ENCODE data around the gene C2orf72. TPM values are rescaled to one million over a fixed set of nuclear protein-coding genes. Genes with fewer than 3 reads are reported as not detected.

The C2orf72 gene
- total RNA-seq (2021), result 0.13 TPM in 1 of 2 replicates, not detected in the other
- Bru-seq, nascent RNA, result percentile 9 among the genes with signal in this experiment
- not detected for BruChase-seq, experiment 1, labeled RNA remaining after a 2-hour chase
- BruChase-seq, experiment 2, labeled RNA remaining after a 6-hour chase, result not detected
- long read RNA-seq, result 0 reads

DNA sequence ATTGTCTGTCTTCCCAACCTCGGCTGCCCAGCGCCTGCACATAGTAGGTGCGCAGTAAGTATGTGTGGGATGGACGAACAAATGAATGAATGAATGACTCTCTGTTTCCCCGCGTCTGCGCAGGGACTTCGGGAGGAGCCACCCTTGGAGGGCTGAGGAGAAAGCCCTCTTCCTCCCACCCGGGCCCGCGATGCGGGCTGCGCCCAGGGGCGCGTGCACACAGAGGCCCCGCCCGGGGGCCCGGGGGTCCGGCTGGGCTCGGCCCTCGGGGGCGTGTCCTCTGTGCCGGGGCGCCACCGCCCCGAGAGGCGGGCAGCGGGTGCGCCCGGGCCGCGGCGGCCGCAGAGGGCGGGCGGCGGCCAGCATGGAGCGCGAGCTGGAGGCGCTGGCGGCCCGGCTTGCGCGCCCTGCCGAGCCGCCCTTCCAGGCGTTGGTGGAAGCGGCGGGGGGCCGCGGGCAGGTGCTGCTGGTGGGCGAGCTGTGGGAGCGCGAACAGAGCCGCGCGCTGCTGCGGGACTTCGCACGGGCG, at the start of gene C2orf72:
Gene C2orf72, plus strand, starts transcription at position 322 of the 529 bp plus-strand sequence. Its CDS starts 43 bp downstream, at position 365.
- no peaks in the 10 kb centered on the region for H3K4me1 ChIP-seq (replicated peaks; ENCODE audit: insufficient read depth)
- H2AFZ ChIP-seq, result no peak within 1 kb of the TSS
- H3K4me2 ChIP-seq, result no peak within 1 kb of the TSS
- no TSS peak for BruUV-seq (replicated peaks)
- DNase-seq, result no peak
- H3K27me3 ChIP-seq (ENCODE audit: insufficient read depth, low read depth), result peaks cover 18% of the 10 kb centered on the region; the same call in 1 of the 2 replicates
- TF ChIP-seq, protein P1, sequence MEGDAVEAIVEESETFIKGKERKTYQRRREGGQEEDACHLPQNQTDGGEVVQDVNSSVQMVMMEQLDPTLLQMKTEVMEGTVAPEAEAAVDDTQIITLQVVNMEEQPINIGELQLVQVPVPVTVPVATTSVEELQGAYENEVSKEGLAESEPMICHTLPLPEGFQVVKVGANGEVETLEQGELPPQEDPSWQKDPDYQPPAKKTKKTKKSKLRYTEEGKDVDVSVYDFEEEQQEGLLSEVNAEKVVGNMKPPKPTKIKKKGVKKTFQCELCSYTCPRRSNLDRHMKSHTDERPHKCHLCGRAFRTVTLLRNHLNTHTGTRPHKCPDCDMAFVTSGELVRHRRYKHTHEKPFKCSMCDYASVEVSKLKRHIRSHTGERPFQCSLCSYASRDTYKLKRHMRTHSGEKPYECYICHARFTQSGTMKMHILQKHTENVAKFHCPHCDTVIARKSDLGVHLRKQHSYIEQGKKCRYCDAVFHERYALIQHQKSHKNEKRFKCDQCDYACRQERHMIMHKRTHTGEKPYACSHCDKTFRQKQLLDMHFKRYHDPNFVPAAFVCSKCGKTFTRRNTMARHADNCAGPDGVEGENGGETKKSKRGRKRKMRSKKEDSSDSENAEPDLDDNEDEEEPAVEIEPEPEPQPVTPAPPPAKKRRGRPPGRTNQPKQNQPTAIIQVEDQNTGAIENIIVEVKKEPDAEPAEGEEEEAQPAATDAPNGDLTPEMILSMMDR (conservative IDR thresholded peaks at IDR 0.05), result no peak
- no peak for TF ChIP-seq EZH2 (IDR thresholded peaks at IDR 0.05; ENCODE audit: low read depth)
- no peaks in the 10 kb centered on the region for H3K36me3 ChIP-seq (ENCODE audit: low read depth)
- H3K4me3 ChIP-seq, result no peak within 1 kb of the TSS
- H3K27ac ChIP-seq, result no peak within 1 kb of the TSS
- H3K9me2 ChIP-seq (ENCODE audit: insufficient read depth), result no peaks in the 10 kb centered on the region
- ChIA-PET CTCF (no interaction called here), POLR2A (ENCODE audit: unreplicated experiment) (no interaction called here)
- H3F3A ChIP-seq (ENCODE audit: insufficient read depth, low read depth), result no peaks in the 10 kb centered on the region
- intact Hi-C loops (cut with micrococcal nuclease; ENCODE audit: unreplicated experiment), result no loop called here
- no peaks in the 10 kb centered on the region for H3K9me3 ChIP-seq (ENCODE audit: insufficient read depth, low read depth)
- no peaks in the 10 kb centered on the region for H4K20me1 ChIP-seq (ENCODE audit: insufficient read depth)
- no peaks in the 10 kb centered on the region for H3K79me2 ChIP-seq (ENCODE audit: low read depth)

DNA sequence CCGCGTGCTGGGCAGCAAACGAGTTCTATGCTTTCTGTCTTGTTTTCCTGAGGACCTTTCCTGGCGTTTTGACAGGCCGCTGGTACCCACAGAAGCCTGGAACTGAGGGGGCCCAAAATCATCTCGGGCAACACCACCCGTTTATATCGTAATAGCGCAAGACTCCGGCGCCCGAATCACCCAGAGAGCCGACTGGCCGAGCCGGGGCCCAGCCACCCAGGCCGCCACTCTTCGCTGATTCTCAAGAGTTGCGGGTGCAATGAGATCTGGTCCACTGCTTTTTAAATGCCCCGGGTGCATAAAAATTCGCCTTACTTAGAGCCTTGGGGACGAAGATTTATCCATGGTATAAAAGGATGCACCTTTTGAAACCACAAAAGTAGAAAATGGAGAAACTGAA, 47.6 kb upstream of the C2orf72 start:
- Histone ChIP-seq H4K20me1 (ENCODE audit: insufficient read depth) (no peaks in the 10 kb centered on the region), H3K79me2 (ENCODE audit: low read depth) (no peaks in the 10 kb centered on the region), H3K36me3 (ENCODE audit: low read depth) (no peaks in the 10 kb centered on the region), H3K9me2 (ENCODE audit: insufficient read depth) (no peaks in the 10 kb centered on the region), H3K9me3 (ENCODE audit: insufficient read depth, low read depth) (no peaks in the 10 kb centered on the region), H2AFZ (no peak overlapping the region), H3K27me3 (ENCODE audit: insufficient read depth, low read depth) (peaks cover 17% of the 10 kb centered on the region), H3K27ac (no peak overlapping the region), H3K4me2 (no peak overlapping the region), H3K4me3 (no peak overlapping the region), H3F3A (ENCODE audit: insufficient read depth, low read depth) (no peaks in the 10 kb centered on the region), H3K4me1 (replicated peaks; ENCODE audit: insufficient read depth) (peaks cover 3% of the 10 kb centered on the region; the same call in 1 of the 2 replicates)
- TF ChIP-seq, protein P1 (conservative IDR thresholded peaks at IDR 0.05), result no peak
- TF ChIP-seq EZH2 (IDR thresholded peaks at IDR 0.05; ENCODE audit: low read depth), result no peak
- no TSS peak for BruUV-seq (replicated peaks)
- DNase-seq, result no peak
- intact Hi-C loops (cut with micrococcal nuclease; ENCODE audit: unreplicated experiment), result loop anchor here (10.0 kb wide), 1 partner anchor 425 kb away; no protein-coding TSS in a partner anchor
- ChIA-PET POLR2A (ENCODE audit: unreplicated experiment) (no interaction called here), CTCF (no interaction called here)

DNA sequence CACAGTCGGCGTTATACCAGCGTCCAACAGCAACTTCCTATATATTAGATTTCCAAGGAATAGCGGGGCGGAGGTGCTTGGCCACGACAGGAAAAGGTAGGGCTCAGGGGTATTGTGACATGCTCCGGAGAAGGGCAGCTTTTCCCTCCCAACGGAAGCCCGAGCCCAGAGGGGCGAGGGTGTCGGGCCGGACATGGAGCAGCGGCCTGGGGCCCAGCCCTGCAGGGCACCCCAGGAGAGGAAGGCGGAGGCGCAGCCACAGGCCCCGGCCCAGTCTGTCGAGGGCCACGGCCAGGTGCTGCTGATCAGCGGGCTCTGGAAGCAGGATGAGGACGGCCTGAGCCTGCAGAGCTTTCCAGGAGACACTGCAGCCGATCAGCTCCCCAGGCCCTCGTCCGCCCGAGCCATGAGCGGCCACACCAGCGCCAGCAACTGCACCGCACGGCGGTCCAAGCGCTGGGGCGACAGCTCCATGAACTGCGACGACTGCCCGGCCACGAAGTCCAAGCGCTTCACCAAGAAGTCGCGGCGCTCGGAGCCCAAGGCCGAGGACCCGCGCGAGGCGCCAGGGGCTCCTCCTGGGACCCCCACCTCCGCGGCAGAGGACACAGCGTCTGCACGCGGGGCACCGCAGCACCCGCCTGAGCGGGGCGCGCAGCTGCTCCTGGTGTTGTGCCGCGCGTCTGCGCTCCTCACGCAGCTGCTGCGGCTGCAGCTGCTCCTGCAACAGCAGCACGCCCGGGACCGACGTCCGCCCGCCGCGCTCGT, 47.0 kb upstream of the C2orf72 start:
- BruUV-seq (replicated peaks), result no TSS peak
- no peak overlapping the region for H2AFZ ChIP-seq
- no peak overlapping the region for H3K4me3 ChIP-seq
- intact Hi-C loops (cut with micrococcal nuclease; ENCODE audit: unreplicated experiment), result no loop called here
- no peaks in the 10 kb centered on the region for H3F3A ChIP-seq (ENCODE audit: insufficient read depth, low read depth)
- H3K4me1 ChIP-seq (replicated peaks; ENCODE audit: insufficient read depth), result peaks cover 3% of the 10 kb centered on the region; the same call in 1 of the 2 replicates
- ChIA-PET CTCF (no interaction called here), POLR2A (ENCODE audit: unreplicated experiment) (no interaction called here)
- H3K27me3 ChIP-seq (ENCODE audit: insufficient read depth, low read depth), result peaks cover 18% of the 10 kb centered on the region
- H3K79me2 ChIP-seq (ENCODE audit: low read depth), result no peaks in the 10 kb centered on the region
- no peak for TF ChIP-seq EZH2 (IDR thresholded peaks at IDR 0.05; ENCODE audit: low read depth)
- TF ChIP-seq, protein P1 (conservative IDR thresholded peaks at IDR 0.05), result no peak
- H3K27ac ChIP-seq, result no peak overlapping the region
- H3K4me2 ChIP-seq, result no peak overlapping the region
- no peaks in the 10 kb centered on the region for H3K9me2 ChIP-seq (ENCODE audit: insufficient read depth)
- DNase-seq, result no peak
- H4K20me1 ChIP-seq (ENCODE audit: insufficient read depth), result no peaks in the 10 kb centered on the region
- no peaks in the 10 kb centered on the region for H3K9me3 ChIP-seq (ENCODE audit: insufficient read depth, low read depth)
- no peaks in the 10 kb centered on the region for H3K36me3 ChIP-seq (ENCODE audit: low read depth)

All from PC-9 (cell line).